H1 (cell line): ENCODE results near the gene KCNK3. TPM values are rescaled to one million over a fixed set of nuclear protein-coding genes. Genes with fewer than 3 reads are reported as not detected.

Experiments
- CTCF ChIA-PET: fragments of 300-600 bp; sonication (Branson Sonifier 250); formaldehyde crosslinking; loops from one replicate; lab custom pipeline; 2021; ENCODE audit not compliant: partially characterized antibody; lab: Charles Lee
- POLR2A ChIA-PET: fragments of 300-600 bp; sonication (Branson Sonifier 250); formaldehyde crosslinking; loops from one replicate; lab custom pipeline; 2021; ENCODE audit warnings: inconsistent platforms; ENCODE audit not compliant: partially characterized antibody; lab: Charles Lee
- DNase-seq, 2 experiments: peaks; one replicate each; pipeline versions ENCODE4 v3.0.0 to v3.0.0-alpha.2; 2010 to 2022; ENCODE audit warnings: low spot score in 2 of 2, low read depth in 1 of 2, mixed read lengths in 1 of 2
- FAIRE-seq: peaks from 2 replicates; lab custom pipeline; 2011; peaks lifted over from hg19 to GRCh38; lab: Jason Lieb, UNC
- H2AFZ ChIP-seq: 2 replicates; pipeline ENCODE4 v1.8.1; 2012; ENCODE audit warnings: low read length, inconsistent platforms
- H2AK5ac ChIP-seq: 2 replicates; pipeline ENCODE4 v1.6.1; 2013; ENCODE audit warnings: low read depth, low read length
- H2BK120ac ChIP-seq: replicated peaks from 2 replicates; pipeline ENCODE3; 2013; ENCODE audit warnings: low read depth, low read length, inconsistent platforms
- H2BK12ac ChIP-seq: 2 replicates; pipeline ENCODE4 v1.6.1; 2013; ENCODE audit warnings: low read depth, low read length
- H2BK15ac ChIP-seq: 2 replicates; pipeline ENCODE4 v1.6.1; 2013; ENCODE audit warnings: low read length
- H2BK20ac ChIP-seq: 2 replicates; pipeline ENCODE4 v1.6.1; 2013; ENCODE audit warnings: low read length
- H2BK5ac ChIP-seq: 2 replicates; pipeline ENCODE4 v1.6.1; 2013; ENCODE audit warnings: low read depth, low read length
- H3K14ac ChIP-seq: 2 replicates; pipeline ENCODE4 v1.6.1; 2013; ENCODE audit warnings: inconsistent platforms; ENCODE audit not compliant: insufficient read length
- H3K18ac ChIP-seq: 2 replicates; pipeline ENCODE4 v1.6.1; 2013; ENCODE audit warnings: low read length; ENCODE audit errors: extremely low read depth
- H3K23ac ChIP-seq: 2 replicates; pipeline ENCODE4 v1.6.1; 2013; ENCODE audit warnings: inconsistent platforms; ENCODE audit not compliant: insufficient read length
- H3K23me2 ChIP-seq: 2 replicates; pipeline ENCODE4 v1.6.1; 2013; ENCODE audit warnings: low read depth, low read length
- H3K27ac ChIP-seq: 2 replicates; pipeline ENCODE4 v1.6.1; 2011; ENCODE audit warnings: low read depth, low read length, inconsistent platforms
- H3K27me3 ChIP-seq, 4 experiments: replicated peaks in 1 of 4; 1 replicate in 1 of 4; 2 replicates in 3 of 4; pipeline versions ENCODE4 v1.6.1 to v1.8.1; 2011 to 2013; ENCODE audit warnings: low read length in 3 of 4, mild to moderate bottlenecking in 3 of 4, inconsistent platforms in 2 of 4, mixed read lengths in 2 of 4, moderate library complexity in 1 of 4; ENCODE audit not compliant: control insufficient read depth in 3 of 4, insufficient read depth in 3 of 4; ENCODE audit errors: extremely low read depth in 1 of 4
- H3K36me3 ChIP-seq, 4 experiments: 2 replicates each; pipeline versions ENCODE4 v1.6.1 to v1.8.1; 2011 to 2013; ENCODE audit warnings: mild to moderate bottlenecking in 4 of 4, low read length in 3 of 4, moderate library complexity in 2 of 4, control low read depth in 1 of 4, inconsistent platforms in 1 of 4; ENCODE audit not compliant: insufficient read depth in 4 of 4, control insufficient read depth in 2 of 4
- H3K4ac ChIP-seq: replicated peaks from 2 replicates; pipeline ENCODE3; 2013; ENCODE audit warnings: low read length, low read depth, mixed read lengths, inconsistent platforms; ENCODE audit not compliant: insufficient read length
- H3K4me1 ChIP-seq, 4 experiments: replicated peaks in 1 of 4; 1 replicate in 1 of 4; 2 replicates in 3 of 4; pipeline versions ENCODE4 v1.6.1 to v1.8.1; 2011 to 2013; ENCODE audit warnings: low read length in 3 of 4, inconsistent platforms in 2 of 4, mixed read lengths in 1 of 4; ENCODE audit not compliant: insufficient read depth in 4 of 4, control insufficient read depth in 3 of 4
- H3K4me2 ChIP-seq, 2 experiments: 2 replicates each; pipeline versions ENCODE4 v1.6.1 to v1.8.1; 2011 to 2013; ENCODE audit warnings: low read depth in 2 of 2, low read length in 2 of 2, control low read depth in 1 of 2, inconsistent platforms in 1 of 2, mild to moderate bottlenecking in 1 of 2; ENCODE audit not compliant: insufficient read depth in 1 of 2
- H3K4me3 ChIP-seq, 4 experiments: fragments of 200-600, 300-600 bp in 1 of 4; sonication (generic), shearing (Covaris generic), sonication (Bioruptor Twin) in 1 of 4; 2 replicates each; pipeline versions ENCODE4 v1.5.1 to v1.8.1; 2011 to 2016; ENCODE audit warnings: low read length in 4 of 4, low read depth in 3 of 4, control low read depth in 2 of 4, inconsistent platforms in 2 of 4, mild to moderate bottlenecking in 2 of 4, mixed read lengths in 1 of 4, moderate library complexity in 1 of 4; ENCODE audit not compliant: insufficient read depth in 2 of 4; ENCODE audit errors: extremely low read depth in 1 of 4
- H3K56ac ChIP-seq: replicated peaks from 2 replicates; pipeline ENCODE3; 2013; ENCODE audit warnings: low read depth, mild to moderate bottlenecking, mixed read lengths, low read length, inconsistent platforms; ENCODE audit not compliant: insufficient read length
- H3K79me1 ChIP-seq: 2 replicates; pipeline ENCODE4 v1.6.1; 2013; ENCODE audit warnings: low read depth, low read length, control low read depth
- H3K79me2 ChIP-seq, 2 experiments: 2 replicates each; pipeline versions ENCODE4 v1.6.1 to v1.8.1; 2012 to 2013; ENCODE audit warnings: low read length in 2 of 2, mild to moderate bottlenecking in 2 of 2, inconsistent platforms in 1 of 2; ENCODE audit not compliant: insufficient read depth in 2 of 2, control insufficient read depth in 1 of 2
- H3K9ac ChIP-seq, 4 experiments: replicated peaks in 1 of 4; 1 replicate in 1 of 4; 2 replicates in 3 of 4; pipeline versions ENCODE4 v1.6.1 to v1.8.1; 2011 to 2013; ENCODE audit warnings: low read depth in 3 of 4, low read length in 3 of 4, control low read depth in 2 of 4, mild to moderate bottlenecking in 2 of 4, moderate library complexity in 2 of 4, inconsistent platforms in 1 of 4; ENCODE audit errors: extremely low read depth in 1 of 4
- H3K9me3 ChIP-seq, 2 experiments: 2 replicates each; pipeline versions ENCODE4 v1.6.1 to v1.8.1; 2012 to 2013; ENCODE audit warnings: mild to moderate bottlenecking in 2 of 2, moderate library complexity in 2 of 2, control low read depth in 1 of 2, inconsistent platforms in 1 of 2, low read depth in 1 of 2, low read length in 1 of 2, mixed read lengths in 1 of 2; ENCODE audit not compliant: insufficient read depth in 2 of 2
- H4K20me1 ChIP-seq, 2 experiments: replicated peaks in 1 of 2; 2 replicates each; pipeline versions ENCODE3 to v1.8.1; 2011 to 2013; ENCODE audit warnings: inconsistent platforms in 2 of 2, low read length in 2 of 2, mild to moderate bottlenecking in 1 of 2; ENCODE audit not compliant: insufficient read depth in 2 of 2, control insufficient read depth in 1 of 2
- H4K5ac ChIP-seq: 2 replicates; pipeline ENCODE4 v1.6.1; 2013; ENCODE audit warnings: low read length, low read depth, mixed read lengths, inconsistent platforms; ENCODE audit not compliant: insufficient read length
- H4K8ac ChIP-seq: 2 replicates; pipeline ENCODE4 v1.8.0; 2013; ENCODE audit warnings: mild to moderate bottlenecking, moderate library complexity, low read length, inconsistent platforms; ENCODE audit not compliant: insufficient read depth; ENCODE audit errors: extremely low read depth
- H4K91ac ChIP-seq: replicated peaks from 2 replicates; pipeline ENCODE3; 2013; ENCODE audit warnings: low read length, mixed read lengths, inconsistent platforms; ENCODE audit not compliant: insufficient read length
- CREB1 ChIP-seq: IDR thresholded peaks from 2 replicates; pipeline ENCODE4 v1.6.1; 2012; ENCODE audit warnings: inconsistent platforms
- HDAC6 ChIP-seq: IDR thresholded peaks from one replicate; pipeline ENCODE4 v1.7.1; 2012; ENCODE audit warnings: low read depth, mild to moderate bottlenecking, inconsistent platforms, low read length, moderate library complexity
- KDM1A ChIP-seq: fragments of 200-600, 300-600 bp; sonication (generic); IDR thresholded peaks from 2 replicates; pipeline ENCODE4 v1.7.1; 2016; ENCODE audit warnings: mild to moderate bottlenecking, low read length, borderline replicate concordance
- KDM4A ChIP-seq: IDR thresholded peaks from one replicate; pipeline ENCODE4 v1.7.1; 2012; ENCODE audit warnings: low read depth, mild to moderate bottlenecking, moderate library complexity, low read length, inconsistent platforms; ENCODE audit not compliant: severe bottlenecking
- PHF8 ChIP-seq: fragments of 200-600 bp; sonication (generic); conservative IDR thresholded peaks from 2 replicates; pipeline ENCODE4 v1.7.1; 2012; ENCODE audit warnings: low read depth, mild to moderate bottlenecking, inconsistent platforms, low read length, moderate library complexity
- RBBP5 ChIP-seq: IDR thresholded peaks from 2 replicates; pipeline ENCODE4 v1.7.1; 2012; ENCODE audit warnings: low read depth, mild to moderate bottlenecking, inconsistent platforms, low read length, moderate library complexity, borderline replicate concordance
- SIRT6 ChIP-seq: IDR thresholded peaks from one replicate; pipeline ENCODE4 v1.7.1; 2012; ENCODE audit warnings: low read length, inconsistent platforms
- SP2 ChIP-seq: IDR thresholded peaks from 2 replicates; pipeline ENCODE4 v1.6.1; 2012; ENCODE audit warnings: mild to moderate bottlenecking, low read length, inconsistent platforms
- TBP ChIP-seq: IDR thresholded peaks from 2 replicates; pipeline ENCODE4 v1.6.1; 2011; ENCODE audit warnings: low read depth, low read length, improper control_type of control experiment
- WGBS, 2 experiments: shearing (Covaris generic) in 1 of 2; methylation state at CpG; one replicate each; pipeline versions ENCODE4 v1.1.6 to v1.1.7; 2013 to 2015; ENCODE audit warnings: low lambda C conversion rate in 2 of 2, mixed read lengths in 2 of 2, inconsistent platforms in 1 of 2, low coverage in 1 of 2, missing lambda C conversion rate in 1 of 2; ENCODE audit not compliant: insufficient replicate concordance in 2 of 2, insufficient coverage in 1 of 2, insufficient read length in 1 of 2; ENCODE audit errors: extremely low coverage in 1 of 2, missing lambda C conversion rate in 1 of 2; 5-methylcytosine and 5-hydroxymethylcytosine counted together
- polyA plus RNA-seq, 7 experiments: library from polyadenylated mRNA; depleted of rRNA in 3 of 7; stranded (reverse) in 5 of 7; unstranded in 2 of 7; fragments of >200 nt in 5 of 7; fragments of 200-250 nt in 2 of 7; gene quantifications; 1 replicate in 5 of 7; 2 replicates in 1 of 7; 4 replicates in 1 of 7; pipeline versions ENCODE4 v1.2.1 to v1.2.3, GENCODE V29; 2011 to 2013; ENCODE audit warnings: missing spikeins in 2 of 7, mixed read lengths in 2 of 7
- total RNA-seq: library from RNA; stranded (reverse); fragmentation: NEBNext Ultra II Directional; extraction: Animal tissue kit (Norgen Biotek cat#: 25700); gene quantifications from 2 replicates; pipeline ENCODE4 v1.2.1, GENCODE V29; 2021
- TF ChIP-seq, protein P1 (sequence below): IDR thresholded peaks from 2 replicates; pipeline ENCODE4 v1.6.1; 2012; ENCODE audit warnings: inconsistent platforms
- TF ChIP-seq, protein P2 (sequence below): IDR thresholded peaks from 2 replicates; pipeline ENCODE4 v1.6.1; 2012; ENCODE audit warnings: low read length, inconsistent platforms

KCNK3 gene
- total and polyA plus RNA-seq, 2 of the 8 experiments (the other 6 are each of a cell fraction or from before 2014, with no cell fraction given) = 0.29 to 0.30 TPM

DNA sequence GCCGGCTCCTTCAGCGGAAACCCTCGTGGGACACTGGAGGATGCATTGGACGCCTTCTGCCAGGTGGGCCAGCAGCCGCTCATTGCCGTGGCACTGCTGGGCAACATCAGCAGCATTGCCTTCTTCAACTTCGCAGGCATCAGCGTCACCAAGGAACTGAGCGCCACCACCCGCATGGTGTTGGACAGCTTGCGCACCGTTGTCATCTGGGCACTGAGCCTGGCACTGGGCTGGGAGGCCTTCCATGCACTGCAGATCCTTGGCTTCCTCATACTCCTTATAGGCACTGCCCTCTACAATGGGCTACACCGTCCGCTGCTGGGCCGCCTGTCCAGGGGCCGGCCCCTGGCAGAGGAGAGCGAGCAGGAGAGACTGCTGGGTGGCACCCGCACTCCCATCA lies 85.6 kb downstream of the KCNK3 start:
- no peak overlapping the region for H2BK15ac ChIP-seq
- no peak overlapping the region for H3K18ac ChIP-seq
- peaks cover 2% of the 10 kb centered on the region; the same call in 1 of the 2 replicates for H3K79me1 ChIP-seq
- H3K4me2 ChIP-seq = no peak overlapping the region
- no peak overlapping the region for H3K9ac ChIP-seq
- H3K27me3 ChIP-seq = no peaks in the 10 kb centered on the region
- no peak overlapping the region for H3K4me3 ChIP-seq
- no peak overlapping the region for H2AFZ ChIP-seq
- no peak overlapping the region for H3K23ac ChIP-seq
- no peak for TF ChIP-seq SP2
- no peak for TF ChIP-seq HDAC6
- no peak for TF ChIP-seq CREB1
- no peak for TF ChIP-seq PHF8
- TF ChIP-seq, protein P1, sequence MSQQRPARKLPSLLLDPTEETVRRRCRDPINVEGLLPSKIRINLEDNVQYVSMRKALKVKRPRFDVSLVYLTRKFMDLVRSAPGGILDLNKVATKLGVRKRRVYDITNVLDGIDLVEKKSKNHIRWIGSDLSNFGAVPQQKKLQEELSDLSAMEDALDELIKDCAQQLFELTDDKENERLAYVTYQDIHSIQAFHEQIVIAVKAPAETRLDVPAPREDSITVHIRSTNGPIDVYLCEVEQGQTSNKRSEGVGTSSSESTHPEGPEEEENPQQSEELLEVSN = no peak
- no peak for TF ChIP-seq TBP
- no peak for TF ChIP-seq RBBP5
- no peak for TF ChIP-seq SIRT6
- no peak for TF ChIP-seq KDM4A
- no peak for TF ChIP-seq KDM1A
- TF ChIP-seq, protein P2, sequence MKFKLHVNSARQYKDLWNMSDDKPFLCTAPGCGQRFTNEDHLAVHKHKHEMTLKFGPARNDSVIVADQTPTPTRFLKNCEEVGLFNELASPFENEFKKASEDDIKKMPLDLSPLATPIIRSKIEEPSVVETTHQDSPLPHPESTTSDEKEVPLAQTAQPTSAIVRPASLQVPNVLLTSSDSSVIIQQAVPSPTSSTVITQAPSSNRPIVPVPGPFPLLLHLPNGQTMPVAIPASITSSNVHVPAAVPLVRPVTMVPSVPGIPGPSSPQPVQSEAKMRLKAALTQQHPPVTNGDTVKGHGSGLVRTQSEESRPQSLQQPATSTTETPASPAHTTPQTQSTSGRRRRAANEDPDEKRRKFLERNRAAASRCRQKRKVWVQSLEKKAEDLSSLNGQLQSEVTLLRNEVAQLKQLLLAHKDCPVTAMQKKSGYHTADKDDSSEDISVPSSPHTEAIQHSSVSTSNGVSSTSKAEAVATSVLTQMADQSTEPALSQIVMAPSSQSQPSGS = no peak
- TF ChIP-seq, all 59 proteins: peak for 0
- H4K20me1 ChIP-seq = no peaks in the 10 kb centered on the region
- H3K14ac ChIP-seq = no peak overlapping the region
- no peak overlapping the region for H3K56ac ChIP-seq
- WGBS, 2 experiments = 89% methylated on average over 18 of the region's 18 CpGs; no CpG with 5 or more reads in 1 of the 2 experiments
- no peaks in the 10 kb centered on the region for H3K9me3 ChIP-seq
- H4K5ac ChIP-seq = no peak overlapping the region
- H2BK20ac ChIP-seq = no peak overlapping the region
- H3K4me1 ChIP-seq = no peaks in the 10 kb centered on the region
- no peaks in the 10 kb centered on the region for H3K23me2 ChIP-seq
- CTCF ChIA-PET = interaction anchor here (0.8 to 1.2 kb wide), 2 partner anchors 9 to 11 kb away, joined by 3 to 5 read pairs; no protein-coding TSS in a partner anchor
- H3K79me2 ChIP-seq = no peaks in the 10 kb centered on the region
- H2BK5ac ChIP-seq = no peak overlapping the region
- FAIRE-seq = no peak
- no peak overlapping the region for H4K8ac ChIP-seq
- no peak overlapping the region for H3K27ac ChIP-seq
- no peak overlapping the region for H2AK5ac ChIP-seq
- H3K36me3 ChIP-seq = peaks cover 5 to 7% (median 6%) of the 10 kb centered on the region in 4 experiments; a peak in 4 of 8 replicates
- DNase-seq = no peak
- POLR2A ChIA-PET = no interaction called here
- no peak overlapping the region for H3K4ac ChIP-seq
- H2BK120ac ChIP-seq = no peak overlapping the region
- H4K91ac ChIP-seq = no peak overlapping the region
- H2BK12ac ChIP-seq = no peak overlapping the region
